Testis (tissue), 3 donors: ENCODE data around the gene NEFH. TPM values are rescaled to one million over a fixed set of nuclear protein-coding genes. Genes with fewer than 3 reads are reported as not detected.

Source experiments
- DNase-seq: peaks from one replicate; pipeline ENCODE4 v3.0.0-alpha.2; 2019
- H3K27ac ChIP-seq, 2 donors: fragments of 200-600 bp; sonication (generic); one replicate each; pipeline ENCODE4 v1.5.1; 2019
- H3K27me3 ChIP-seq: fragments of 200-600 bp; sonication (generic); one replicate; pipeline ENCODE4 v1.5.1; 2019
- H3K36me3 ChIP-seq: fragments of 200-600 bp; sonication (generic); one replicate; pipeline ENCODE4 v1.5.1; 2017; ENCODE audit warnings: low read depth; ENCODE audit errors: missing control alignments
- H3K4me1 ChIP-seq: fragments of 200-600 bp; sonication (generic); one replicate; pipeline ENCODE4 v1.5.1; 2019
- H3K4me3 ChIP-seq, 2 donors: fragments of 200-600 bp; sonication (generic); one replicate each; pipeline ENCODE4 v1.5.1; 2017 to 2019
- H3K9me3 ChIP-seq: fragments of 200-600 bp; sonication (generic); one replicate; pipeline ENCODE4 v1.5.1; 2017
- POLR2A ChIP-seq: fragments of 450-650 bp; IDR thresholded peaks from one replicate; pipeline ENCODE4 v1.6.1; 2017; ENCODE audit warnings: antibody characterized with exemption, mild to moderate bottlenecking, moderate library complexity
- WGBS, 2 donors: methylation state at CpG; one replicate each; pipeline ENCODE4 v1.1.5; 2018; 5-methylcytosine and 5-hydroxymethylcytosine counted together
- intact Hi-C: fragments of 100-400 bp; cut with DNase I; formaldehyde crosslinking; loops from one replicate; pipeline ENCODE4 v1.15.1; 2023; ENCODE audit warnings: low total_unique reads
- polyA plus RNA-seq: library from polyadenylated mRNA; stranded (reverse); fragments of 350-450 nt; fragmentation: Illumina TruSeq; extraction: RNeasy Lipid Tissue Mini Kit (QIAGEN cat#74804); gene quantifications from one replicate; pipeline ENCODE4 v1.2.3, GENCODE V29; 2014; ENCODE audit warnings: low read depth, low replicate concordance; ENCODE audit not compliant: insufficient read depth
- total RNA-seq, 2 donors: library from RNA; depleted of rRNA; stranded (reverse); fragments of >200 nt; gene quantifications; one replicate each; pipeline ENCODE4 v1.2.3, GENCODE V29; 2016
- TF ChIP-seq, protein P1 (sequence below), 3 experiments: fragments of 450-650 bp in 2 of 3; fragments of 200-600 bp in 1 of 3; sonication (generic) in 1 of 3; IDR thresholded peaks; one replicate each; pipeline ENCODE4 v1.5.1; 2016 to 2019; ENCODE audit warnings: antibody characterized with exemption in 3 of 3, mild to moderate bottlenecking in 2 of 3, moderate library complexity in 1 of 3

NEFH gene
- total and polyA plus RNA-seq, 3 donors from 2014 or later: 12.0 to 18.6 (median 16.9) TPM

DNA sequence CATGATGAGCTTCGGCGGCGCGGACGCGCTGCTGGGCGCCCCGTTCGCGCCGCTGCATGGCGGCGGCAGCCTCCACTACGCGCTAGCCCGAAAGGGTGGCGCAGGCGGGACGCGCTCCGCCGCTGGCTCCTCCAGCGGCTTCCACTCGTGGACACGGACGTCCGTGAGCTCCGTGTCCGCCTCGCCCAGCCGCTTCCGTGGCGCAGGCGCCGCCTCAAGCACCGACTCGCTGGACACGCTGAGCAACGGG, 169 bp downstream of the NEFH start:
- Histone ChIP-seq H3K27me3 (no peaks in the 10 kb centered on the region), H3K9me3 (no peaks in the 10 kb centered on the region), H3K4me1 (peaks cover 19% of the 10 kb centered on the region), H3K4me3 (peak overlapping the region; percentile 51 to 60), H3K36me3 (no peaks in the 10 kb centered on the region), H3K27ac (no peak overlapping the region)
- intact Hi-C loops: no loop called here
- no CpG with 5 or more reads among the region's 39 CpGs for WGBS, 2 donors
- DNase-seq: no peak
- no peak for TF ChIP-seq POLR2A
- TF ChIP-seq, protein P1, sequence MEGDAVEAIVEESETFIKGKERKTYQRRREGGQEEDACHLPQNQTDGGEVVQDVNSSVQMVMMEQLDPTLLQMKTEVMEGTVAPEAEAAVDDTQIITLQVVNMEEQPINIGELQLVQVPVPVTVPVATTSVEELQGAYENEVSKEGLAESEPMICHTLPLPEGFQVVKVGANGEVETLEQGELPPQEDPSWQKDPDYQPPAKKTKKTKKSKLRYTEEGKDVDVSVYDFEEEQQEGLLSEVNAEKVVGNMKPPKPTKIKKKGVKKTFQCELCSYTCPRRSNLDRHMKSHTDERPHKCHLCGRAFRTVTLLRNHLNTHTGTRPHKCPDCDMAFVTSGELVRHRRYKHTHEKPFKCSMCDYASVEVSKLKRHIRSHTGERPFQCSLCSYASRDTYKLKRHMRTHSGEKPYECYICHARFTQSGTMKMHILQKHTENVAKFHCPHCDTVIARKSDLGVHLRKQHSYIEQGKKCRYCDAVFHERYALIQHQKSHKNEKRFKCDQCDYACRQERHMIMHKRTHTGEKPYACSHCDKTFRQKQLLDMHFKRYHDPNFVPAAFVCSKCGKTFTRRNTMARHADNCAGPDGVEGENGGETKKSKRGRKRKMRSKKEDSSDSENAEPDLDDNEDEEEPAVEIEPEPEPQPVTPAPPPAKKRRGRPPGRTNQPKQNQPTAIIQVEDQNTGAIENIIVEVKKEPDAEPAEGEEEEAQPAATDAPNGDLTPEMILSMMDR (IDR thresholded peaks at IDR 0.05): no peak

DNA sequence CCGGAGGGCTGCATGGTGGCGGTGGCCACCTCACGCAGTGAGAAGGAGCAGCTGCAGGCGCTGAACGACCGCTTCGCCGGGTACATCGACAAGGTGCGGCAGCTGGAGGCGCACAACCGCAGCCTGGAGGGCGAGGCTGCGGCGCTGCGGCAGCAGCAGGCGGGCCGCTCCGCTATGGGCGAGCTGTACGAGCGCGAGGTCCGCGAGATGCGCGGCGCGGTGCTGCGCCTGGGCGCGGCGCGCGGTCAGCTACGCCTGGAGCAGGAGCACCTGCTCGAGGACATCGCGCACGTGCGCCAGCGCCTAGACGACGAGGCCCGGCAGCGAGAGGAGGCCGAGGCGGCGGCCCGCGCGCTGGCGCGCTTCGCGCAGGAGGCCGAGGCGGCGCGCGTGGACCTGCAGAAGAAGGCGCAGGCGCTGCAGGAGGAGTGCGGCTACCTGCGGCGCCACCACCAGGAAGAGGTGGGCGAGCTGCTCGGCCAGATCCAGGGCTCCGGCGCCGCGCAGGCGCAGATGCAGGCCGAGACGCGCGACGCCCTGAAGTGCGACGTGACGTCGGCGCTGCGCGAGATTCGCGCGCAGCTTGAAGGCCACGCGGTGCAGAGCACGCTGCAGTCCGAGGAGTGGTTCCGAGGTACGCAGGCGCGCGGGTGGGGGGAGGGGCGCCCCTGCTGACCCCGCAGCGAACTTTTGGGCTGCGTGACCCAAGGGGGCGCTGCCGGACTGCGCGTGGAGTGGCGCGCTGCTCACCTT, 670 bp downstream of the NEFH start:
- no peaks in the 10 kb centered on the region for H3K36me3 ChIP-seq
- peaks cover 19% of the 10 kb centered on the region for H3K4me1 ChIP-seq
- H3K27ac ChIP-seq: no peak overlapping the region
- peak overlapping the region; percentile 51 to 60 for H3K4me3 ChIP-seq
- no peaks in the 10 kb centered on the region for H3K27me3 ChIP-seq
- H3K9me3 ChIP-seq: no peaks in the 10 kb centered on the region
- intact Hi-C loops: no loop called here
- WGBS, 2 donors: 3 to 5% methylated on average over 21 to 65 of the region's 107 CpGs
- DNase-seq: peak; percentile 82
- TF ChIP-seq, protein P1 (IDR thresholded peaks at IDR 0.05): peak in 1 of 3 experiments; percentile 28
- TF ChIP-seq POLR2A: no peak

- TF ChIP-seq POLR2A: no peak
- TF ChIP-seq, protein P1 (IDR thresholded peaks at IDR 0.05): no peak
- DNase-seq: peak; percentile 73
- Histone ChIP-seq H3K9me3 (no peaks in the 10 kb centered on the region), H3K4me3 (peak overlapping the region; percentile 51 to 60), H3K27ac (no peak overlapping the region), H3K4me1 (peaks cover 19% of the 10 kb centered on the region), H3K27me3 (no peaks in the 10 kb centered on the region), H3K36me3 (no peaks in the 10 kb centered on the region)
- 8 to 9% methylated on average over 15 of the region's 15 CpGs for WGBS, 2 donors
- intact Hi-C loops: no loop called here
Observed at GRCh38 chr22:29481265-29482000, 1.4 kb downstream of the NEFH start.

- Histone ChIP-seq H3K27ac (no peak overlapping the region), H3K4me1 (peaks cover 19% of the 10 kb centered on the region), H3K9me3 (no peaks in the 10 kb centered on the region), H3K36me3 (no peaks in the 10 kb centered on the region), H3K4me3 (no peak overlapping the region), H3K27me3 (no peaks in the 10 kb centered on the region)
- intact Hi-C loops: no loop called here
- no peak for TF ChIP-seq POLR2A
- TF ChIP-seq, protein P1 (IDR thresholded peaks at IDR 0.05): no peak
- no peak for DNase-seq
- 21 to 42% methylated on average over 11 of the region's 11 CpGs for WGBS, 2 donors
Observed at GRCh38 chr22:29482253-29482652, 2.2 kb downstream of the NEFH start.
